Activated T-helper 9 cell treated with anti-CD3 and anti-CD28 coated beads, Interleukin-2, amount 50 U/mL, for 16 hours (primary cell): ENCODE data around the gene MSRB3.
"Not testable (repeated sequence)": the region's sequence is repeated elsewhere in the genome, so short reads cannot be mapped to it uniquely, and the experiment has no call there.

Experiments used
- DNase-seq: peaks from one replicate; pipeline ENCODE4 v3.0.0-alpha.2; 2020; ENCODE audit warnings: low read depth

The MSRB3 gene

DNA sequence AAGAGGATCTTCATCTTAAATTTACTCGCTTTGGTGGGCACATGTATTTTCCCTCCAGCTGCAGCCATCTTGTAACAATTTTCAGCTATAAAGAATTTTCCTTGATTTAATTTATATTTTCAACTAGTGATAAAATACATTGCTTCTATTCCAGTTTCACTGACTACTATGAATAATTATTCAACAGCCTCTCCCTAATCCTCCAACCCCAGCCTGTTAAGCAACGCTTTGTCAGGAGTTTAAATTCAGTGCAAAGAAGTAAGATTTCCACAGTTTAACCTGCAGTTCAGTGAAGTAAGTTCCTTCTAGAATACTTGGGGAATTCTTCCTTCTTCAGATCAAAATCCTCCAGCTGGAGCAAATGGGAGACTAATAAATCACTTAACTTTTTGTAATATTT, 180.2 kb downstream of the MSRB3 start:
- DNase-seq = no peak

DNA sequence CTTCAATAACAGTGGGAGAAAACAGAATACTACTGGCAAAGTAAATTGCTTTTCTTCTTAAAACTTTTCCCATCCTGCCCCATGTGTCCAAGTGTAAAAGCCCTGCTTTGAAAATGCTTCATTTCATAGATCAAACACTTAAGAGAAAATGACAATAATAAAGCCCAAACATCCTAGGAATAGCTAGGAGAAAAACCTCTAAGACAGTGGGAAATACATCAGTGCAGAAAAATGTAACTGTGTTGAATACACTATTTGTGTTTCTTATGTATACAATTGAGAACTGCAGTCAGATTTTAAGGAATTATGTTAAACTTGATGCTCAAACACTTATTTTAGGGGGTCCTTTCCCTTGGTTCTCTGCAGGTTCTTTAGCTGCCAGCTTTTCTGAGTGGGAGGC, 181.1 kb downstream of the MSRB3 start:
- DNase-seq = no peak

DNA sequence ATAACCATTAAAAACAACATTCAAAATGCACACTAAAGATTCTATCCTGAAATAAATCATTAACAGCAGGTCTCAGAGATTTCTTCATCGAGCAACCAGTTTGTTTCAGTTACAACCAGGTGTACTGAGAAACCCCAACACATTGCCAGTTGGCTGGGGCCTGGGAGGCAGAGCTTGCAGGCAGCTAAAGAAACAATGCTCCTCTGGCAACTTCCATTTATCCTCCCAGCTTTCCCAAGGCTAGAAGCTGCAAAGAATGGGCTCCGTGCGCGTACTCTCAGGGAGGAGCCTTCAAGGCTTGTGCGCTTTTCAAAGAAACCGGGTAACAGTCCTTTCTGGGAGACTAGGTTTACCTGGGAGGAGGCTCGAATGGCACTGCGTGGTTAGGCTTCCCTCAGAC, 181.6 kb downstream of the MSRB3 start:
- no peak for DNase-seq

DNA sequence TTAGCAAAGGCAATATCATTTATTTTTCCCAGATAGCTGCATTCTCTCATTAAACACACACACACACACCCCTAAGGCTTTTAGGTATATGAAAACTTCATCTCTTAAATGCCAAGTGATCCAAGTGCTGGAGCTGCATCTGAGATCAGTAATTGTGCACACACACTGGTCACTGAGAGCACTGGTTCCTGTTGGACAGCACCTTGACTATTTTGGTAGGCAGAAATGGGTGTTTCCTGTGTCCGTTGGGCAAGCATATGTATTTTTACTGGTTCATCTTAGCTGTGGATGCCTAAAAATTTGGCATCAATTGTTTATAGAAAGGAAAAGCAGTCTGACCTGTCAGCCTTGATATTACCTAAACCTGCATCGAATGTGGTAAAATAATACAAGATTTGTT, 182.5 kb downstream of the MSRB3 start:
- no peak for DNase-seq

DNA sequence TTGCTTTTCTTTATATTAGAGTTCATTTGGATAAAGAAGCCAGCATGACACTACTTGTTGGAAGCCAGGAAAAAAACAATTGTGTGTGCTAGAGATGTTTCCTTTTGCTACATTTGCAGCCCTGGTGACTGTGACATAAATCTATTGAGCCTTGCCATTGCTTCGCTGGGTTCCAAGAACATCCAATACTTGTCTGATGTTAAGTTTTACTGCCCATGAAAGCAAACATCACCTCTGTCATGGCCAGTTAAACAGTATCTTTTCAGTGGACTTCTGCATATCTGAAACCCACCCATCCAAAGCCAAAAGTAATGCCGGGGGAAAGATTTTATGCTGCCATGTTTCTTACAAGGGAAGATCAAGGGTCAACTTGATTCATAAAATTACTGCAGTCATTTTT, 184.0 kb downstream of the MSRB3 start:
- no peak for DNase-seq

GRCh38 chr12:65463082-65463481, 184.6 kb downstream of the MSRB3 start:
- no peak for DNase-seq

- no peak for DNase-seq
These were observed 185.1 kb downstream of the MSRB3 start for GRCh38 chr12:65463611-65464010.

DNA sequence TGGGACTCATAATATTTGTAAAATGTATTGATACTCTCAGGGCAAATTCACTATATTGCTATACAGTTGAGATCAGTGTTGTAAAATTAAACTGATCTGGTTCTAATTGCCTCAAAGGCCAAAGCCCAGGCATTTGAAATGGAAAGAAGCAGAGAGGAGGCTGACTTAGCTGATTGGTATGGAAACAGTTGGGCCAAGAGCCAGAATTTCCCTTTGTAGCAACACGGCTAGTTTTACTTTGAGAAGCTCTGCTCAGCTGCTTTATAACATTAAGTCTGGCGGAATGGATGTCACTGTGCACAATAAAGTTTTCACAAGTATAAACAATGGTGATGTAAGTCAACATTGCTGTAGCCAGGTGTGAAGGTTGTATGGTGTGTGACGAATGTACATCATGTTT, 186.4 kb downstream of the MSRB3 start:
- DNase-seq = no peak

DNA sequence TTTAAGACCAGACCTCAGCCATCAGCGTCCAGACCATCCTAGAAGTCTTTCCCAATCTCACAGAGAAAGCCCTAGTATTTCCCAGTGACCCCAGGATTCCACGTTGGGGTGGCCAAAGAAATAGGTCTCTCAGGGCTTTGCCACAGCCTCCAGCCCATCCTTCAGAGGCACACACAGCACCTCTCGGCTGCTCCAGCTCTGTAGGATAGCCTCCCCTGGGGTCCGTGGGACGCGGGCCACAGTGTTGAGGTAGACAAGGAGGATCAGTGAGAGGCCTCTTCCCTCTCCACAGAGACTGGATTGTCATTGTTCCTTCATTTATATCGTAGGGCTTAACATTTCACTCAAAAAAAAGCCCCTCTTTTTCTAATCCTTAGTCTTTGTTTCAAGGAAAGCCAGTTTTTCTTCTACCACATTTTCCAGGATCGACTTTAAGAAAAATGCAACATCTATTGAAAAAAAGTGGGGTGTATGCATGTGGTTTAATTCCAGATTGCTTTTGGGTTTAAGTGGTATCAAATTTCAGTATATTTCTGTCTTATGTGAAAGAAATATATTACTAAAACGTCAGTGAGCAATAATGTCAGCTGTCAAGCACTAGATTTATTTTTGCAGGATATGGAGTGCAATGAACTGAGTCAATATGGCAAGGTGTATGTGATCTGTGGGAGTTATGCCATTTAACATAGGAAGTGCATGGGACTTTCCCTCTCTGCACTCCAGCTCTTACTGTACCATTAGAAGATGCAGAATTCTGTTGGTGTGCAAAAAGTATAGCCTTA, 187.5 kb downstream of the MSRB3 start:
- DNase-seq = no peak

DNA sequence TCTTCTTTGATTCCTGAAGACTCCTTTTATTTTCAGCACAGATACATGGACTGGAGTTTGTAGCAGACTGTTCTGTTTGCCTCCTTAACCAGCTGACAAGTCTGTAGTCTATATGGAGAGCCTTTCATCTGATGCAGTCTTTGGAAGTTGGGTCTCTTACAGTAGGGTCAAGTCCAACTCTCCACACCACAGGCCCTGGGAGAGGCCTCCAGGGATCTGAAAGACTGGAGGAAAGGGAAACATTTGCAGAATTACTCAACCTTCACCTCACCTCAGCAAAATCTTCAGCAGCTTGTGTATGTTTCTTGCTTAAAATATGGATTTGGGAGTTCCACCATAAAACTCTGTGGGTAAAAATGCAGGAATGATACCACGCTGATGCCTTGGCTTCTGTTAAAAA, 188.4 kb downstream of the MSRB3 start:
- no peak for DNase-seq

DNA sequence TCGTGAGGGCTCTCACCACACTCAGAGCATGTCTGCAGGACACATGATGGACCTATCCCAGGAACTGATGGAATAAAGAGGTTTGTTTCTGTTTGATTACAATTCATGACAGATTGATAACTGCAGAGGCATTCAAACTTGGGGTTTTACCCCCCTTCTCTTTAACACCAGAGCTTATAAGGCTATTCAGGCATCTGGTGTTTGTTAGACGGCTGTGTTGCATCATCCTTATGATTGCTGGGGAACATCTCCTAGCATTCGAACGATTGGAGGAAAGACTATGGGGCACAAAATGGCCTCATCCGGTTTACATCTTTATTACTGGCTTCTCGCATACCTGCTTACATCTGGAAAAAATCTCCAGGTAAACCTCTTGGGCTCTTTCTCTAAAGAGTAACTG, 191.8 kb downstream of the MSRB3 start:
- DNase-seq = no peak

DNA sequence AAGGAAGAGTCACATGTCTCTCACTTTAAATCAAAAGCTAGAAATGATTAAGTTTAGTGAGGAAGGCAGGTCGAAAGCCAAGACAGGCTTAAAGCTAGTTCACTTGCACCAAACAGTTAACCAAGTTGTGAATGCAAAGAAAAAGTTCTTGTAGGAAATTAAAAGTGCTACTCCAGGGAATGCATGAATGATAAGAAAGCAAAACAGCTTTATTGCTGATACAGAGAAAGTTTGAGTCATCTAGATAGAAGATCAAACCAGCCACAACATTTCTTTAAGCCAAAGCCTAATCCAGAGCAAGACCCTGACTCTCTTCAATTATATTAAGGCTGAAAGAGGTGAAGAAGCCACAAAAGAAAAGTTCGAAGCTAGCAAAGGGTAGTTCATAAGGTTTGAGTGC, 193.6 kb downstream of the MSRB3 start:
- no peak for DNase-seq

- no peak for DNase-seq
These were observed 196.3 kb downstream of the MSRB3 start for GRCh38 chr12:65474831-65475230.

DNA sequence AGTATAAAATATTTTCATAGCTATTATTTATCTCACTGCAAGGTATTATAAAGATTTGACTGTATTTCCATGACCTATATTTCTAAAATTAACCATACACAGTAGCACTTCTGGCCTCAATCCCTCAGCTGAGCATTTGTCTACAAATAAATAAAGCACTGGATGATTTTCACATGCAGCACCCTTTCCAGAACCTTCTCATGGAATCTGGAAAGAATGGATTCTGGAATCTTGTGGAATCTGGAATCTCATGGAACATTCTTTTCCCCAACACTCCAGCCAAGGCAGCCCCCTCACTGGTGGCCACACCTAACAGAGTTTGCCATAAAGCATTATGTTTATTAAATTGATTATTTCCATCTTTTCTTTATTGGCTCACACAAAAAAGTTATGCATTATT, 199.2 kb downstream of the MSRB3 start:
- DNase-seq = no peak

DNA sequence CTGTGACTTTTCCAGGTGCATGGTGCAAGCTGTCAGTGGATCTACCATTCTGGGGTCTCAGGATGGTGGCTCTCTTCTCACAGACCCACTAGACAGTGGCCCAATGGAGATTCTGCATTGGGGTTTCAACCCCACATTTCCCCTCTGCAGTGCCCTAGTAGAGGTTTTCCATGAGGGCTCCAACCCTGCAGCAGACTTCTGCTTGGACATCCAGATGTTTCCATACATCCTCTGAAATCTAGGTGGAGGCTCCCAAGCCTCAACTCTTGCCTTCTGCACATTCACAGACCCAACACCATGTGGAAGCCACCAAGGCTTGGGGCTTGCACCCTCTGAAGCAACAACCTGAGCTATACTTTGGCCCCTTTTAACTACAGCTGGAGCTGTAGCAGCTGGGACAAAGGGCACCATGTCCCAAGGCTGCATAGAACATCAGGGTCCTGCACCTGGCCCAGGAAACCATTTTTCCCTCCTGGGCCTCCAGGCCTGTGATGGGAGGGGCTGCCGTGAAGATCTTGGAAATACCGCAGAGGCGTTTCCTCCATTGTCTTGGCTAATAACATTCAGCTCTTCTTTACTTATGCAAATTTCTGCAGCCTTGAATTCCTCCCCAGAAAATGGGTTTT, 205.5 kb downstream of the MSRB3 start:
- DNase-seq = not testable (repeated sequence)

DNA sequence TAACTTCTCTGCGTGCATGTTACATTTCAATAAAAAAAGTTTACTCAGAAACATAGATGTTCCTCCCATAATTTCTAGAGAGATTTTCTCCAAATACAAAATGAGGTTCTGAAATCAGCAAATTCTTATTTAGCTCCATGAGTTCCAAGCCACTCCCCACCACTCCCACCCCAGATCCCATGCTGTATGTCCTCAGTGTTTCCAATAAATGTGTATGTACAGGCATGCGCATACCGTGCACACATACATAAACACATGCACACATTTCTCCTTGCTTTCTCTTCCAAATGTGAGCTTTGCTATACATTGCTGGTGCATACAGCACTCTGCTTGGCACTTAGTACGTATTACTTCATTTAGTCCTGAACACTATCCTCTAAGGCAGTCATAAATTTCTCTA, 209.7 kb downstream of the MSRB3 start:
- no peak for DNase-seq

DNA sequence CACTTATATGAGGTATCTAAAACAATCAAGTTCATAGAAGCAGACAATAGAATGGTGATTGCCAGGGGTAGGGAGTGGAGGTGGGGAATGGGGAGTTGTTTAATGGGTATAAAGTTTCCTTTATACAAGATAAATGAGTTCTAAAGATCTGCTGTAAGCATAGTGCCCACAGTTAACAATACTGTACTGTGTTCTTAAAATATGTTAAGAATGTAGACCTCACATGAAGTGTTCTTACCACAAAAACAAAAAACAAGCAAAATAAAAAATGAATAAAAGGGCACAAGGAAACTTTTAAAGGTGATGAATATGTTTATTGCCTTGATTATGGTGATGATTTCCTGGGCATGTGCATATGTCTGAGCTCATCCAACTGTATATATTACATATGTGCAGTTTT, 211.8 kb downstream of the MSRB3 start:
- DNase-seq = no peak

DNA sequence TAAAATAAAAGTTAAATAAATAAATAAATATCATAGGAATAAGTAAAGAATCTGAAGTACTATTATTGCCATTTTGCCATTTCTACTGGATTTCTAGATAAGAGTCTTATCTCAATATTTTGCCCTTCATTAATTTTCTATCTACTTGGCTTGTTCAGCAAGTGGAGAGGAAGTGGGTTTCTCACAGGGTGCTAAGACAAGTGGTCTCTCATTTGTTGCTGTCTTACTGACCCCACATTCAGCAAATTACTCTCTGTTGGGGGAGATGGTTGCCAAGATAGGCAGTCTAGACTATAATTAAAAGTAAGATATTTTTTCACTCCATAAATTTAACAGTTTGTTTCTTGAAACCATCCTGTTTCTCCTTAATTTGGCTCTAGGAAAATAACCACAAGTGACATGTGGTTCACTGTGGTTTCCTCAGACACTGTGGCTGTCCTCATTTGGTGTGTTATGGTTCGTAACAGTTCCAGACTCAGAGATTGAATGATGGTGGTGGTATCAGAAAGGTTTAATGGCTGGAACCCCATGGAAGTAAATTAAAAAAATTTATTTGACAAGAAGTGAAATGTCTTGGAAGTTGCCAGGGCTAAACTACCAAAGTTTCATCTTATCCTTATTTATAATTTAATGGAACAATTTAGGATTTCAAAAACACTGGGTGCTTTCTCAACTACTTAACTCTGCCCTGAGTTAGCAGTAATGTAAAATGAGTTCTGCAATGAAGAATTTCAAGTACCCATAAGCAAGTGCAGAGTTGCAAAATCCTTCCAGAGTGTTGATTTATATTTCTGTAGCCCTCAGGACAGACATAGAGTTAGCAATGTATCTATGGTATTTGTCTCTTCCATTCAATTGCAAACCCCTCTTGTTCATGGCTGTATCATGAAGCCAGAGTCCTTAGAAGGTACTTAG, 214.8 kb downstream of the MSRB3 start:
- DNase-seq = no peak

DNA sequence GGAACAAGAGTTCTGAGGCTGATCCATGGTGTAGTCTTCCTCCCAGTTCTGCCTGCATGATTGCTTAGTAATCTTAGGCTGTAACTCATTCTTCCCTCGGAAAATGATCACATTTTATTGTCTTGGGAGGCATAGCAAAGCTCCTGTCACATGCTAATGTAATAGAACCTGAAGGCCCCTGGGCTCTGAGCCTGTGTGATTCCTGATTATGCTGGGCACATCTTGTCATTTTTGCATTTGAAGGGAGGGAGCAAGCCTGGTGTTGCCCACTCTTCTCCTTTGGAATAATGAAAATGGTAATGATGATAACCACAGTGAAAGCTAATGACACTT, 215.4 kb downstream of the MSRB3 start:
- no peak for DNase-seq

GRCh38 chr12:65494537-65494936, 216.1 kb downstream of the MSRB3 start:
- no peak for DNase-seq

DNA sequence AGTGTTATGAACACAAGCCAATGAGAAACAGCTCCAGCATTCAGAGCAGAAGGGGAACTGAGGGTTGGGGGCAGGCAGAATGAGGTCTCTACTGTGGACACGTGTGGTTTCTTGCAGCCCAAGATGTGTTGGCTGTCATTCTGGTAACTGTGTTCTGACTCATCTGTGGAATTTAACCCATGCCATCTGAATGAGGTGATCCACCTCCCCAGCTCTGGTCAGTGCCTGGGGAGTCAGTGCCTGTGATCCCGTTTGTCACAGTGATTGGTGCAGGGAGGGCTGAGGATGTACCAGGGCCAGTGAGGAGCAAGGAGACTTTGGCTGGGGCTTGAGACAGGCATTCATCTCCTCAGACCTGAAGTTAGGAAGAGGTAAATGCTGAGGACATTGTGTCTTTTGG, 216.8 kb downstream of the MSRB3 start:
- no peak for DNase-seq

GRCh38 chr12:65496617-65497016, 218.1 kb downstream of the MSRB3 start:
- DNase-seq = no peak

DNA sequence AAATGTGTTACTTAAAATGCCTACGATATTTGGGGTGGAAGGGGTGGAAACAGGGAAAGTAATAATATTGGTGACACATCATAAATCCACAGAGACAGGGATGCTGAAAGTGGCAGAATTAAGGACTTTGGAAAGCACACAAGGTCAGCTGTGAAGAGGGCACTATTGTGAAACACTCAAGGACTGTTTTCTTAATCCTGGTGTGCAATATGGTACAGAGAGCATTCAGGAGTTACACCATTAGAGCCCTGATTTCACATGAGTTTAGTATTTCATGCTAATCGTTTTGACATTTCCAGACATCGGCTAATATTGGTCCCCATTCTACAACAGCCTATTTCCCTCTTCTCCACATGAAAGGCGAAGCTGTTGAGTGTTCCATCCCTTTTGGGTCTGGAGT, 219.2 kb downstream of the MSRB3 start:
- no peak for DNase-seq
